MM.1S (cell line): Measurements from ENCODE around the gene PBXIP1.
"Not testable (repeated sequence)": the region's sequence is repeated elsewhere in the genome, so short reads cannot be mapped to it uniquely, and the experiment has no call there.

Experiments used
- DNase-seq: peaks from one replicate; pipeline ENCODE4 v3.0.0-alpha.2; 2015
- H2AFZ ChIP-seq: fragments of 300-600 bp; sonication (generic); 2 replicates; pipeline ENCODE4 v1.6.0; 2016; ENCODE audit warnings: antibody characterized with exemption, low read length
- H3F3A ChIP-seq: fragments of 300-600 bp; sonication (generic); 2 replicates; pipeline ENCODE4 v1.6.1; 2016; ENCODE audit warnings: mild to moderate bottlenecking, antibody characterized with exemption, low read length, moderate library complexity, mixed read lengths; ENCODE audit not compliant: insufficient read depth
- H3K27ac ChIP-seq: fragments of 300-600 bp; sonication (generic); 2 replicates; pipeline ENCODE4 v1.5.1; 2016; ENCODE audit warnings: mild to moderate bottlenecking, low read length
- H3K27me3 ChIP-seq: fragments of 300-600 bp; sonication (generic); replicated peaks from 2 replicates; pipeline ENCODE4 v1.6.0; 2016; ENCODE audit warnings: low read length; ENCODE audit not compliant: insufficient read depth
- H3K36me3 ChIP-seq: fragments of 300-600 bp; sonication (generic); replicated peaks from 2 replicates; pipeline ENCODE4 v1.6.1; 2016; ENCODE audit warnings: mild to moderate bottlenecking, low read length, mixed read lengths; ENCODE audit not compliant: insufficient read depth
- H3K4me1 ChIP-seq: fragments of 300-600 bp; sonication (generic); 2 replicates; pipeline ENCODE4 v1.6.1; 2016; ENCODE audit warnings: low read length, mixed read lengths
- H3K4me2 ChIP-seq: fragments of 300-600 bp; sonication (generic); 2 replicates; pipeline ENCODE4 v1.6.0; 2016; ENCODE audit warnings: low read depth, low read length
- H3K4me3 ChIP-seq: fragments of 300-600 bp; sonication (generic); 2 replicates; pipeline ENCODE4 v1.5.1; 2016; ENCODE audit warnings: low read length, mixed read lengths
- H3K79me2 ChIP-seq: fragments of 300-600 bp; sonication (generic); 2 replicates; pipeline ENCODE4 v1.6.1; 2016; ENCODE audit warnings: mixed run types, low read length, mixed read lengths
- H3K9ac ChIP-seq: fragments of 300-600 bp; sonication (generic); 2 replicates; pipeline ENCODE4 v1.6.1; 2016; ENCODE audit warnings: low read length, mixed read lengths
- H3K9me2 ChIP-seq: fragments of 300-600 bp; sonication (generic); replicated peaks from 2 replicates; pipeline ENCODE4 v1.6.1; 2016; ENCODE audit warnings: mild to moderate bottlenecking, low read length, mixed read lengths; ENCODE audit not compliant: insufficient read depth
- H3K9me3 ChIP-seq: fragments of 300-600 bp; sonication (generic); replicated peaks from 2 replicates; pipeline ENCODE4 v1.6.1; 2016; ENCODE audit warnings: mild to moderate bottlenecking, low read length, mixed read lengths; ENCODE audit not compliant: insufficient read depth
- H4K20me1 ChIP-seq: fragments of 300-600 bp; sonication (generic); 2 replicates; pipeline ENCODE4 v1.6.1; 2016; ENCODE audit warnings: mild to moderate bottlenecking, low read length, moderate library complexity, mixed read lengths; ENCODE audit not compliant: insufficient read depth
- EZH2 ChIP-seq: fragments of 300-600 bp; sonication (generic); optimal IDR thresholded peaks from 2 replicates; pipeline ENCODE3; 2017; ENCODE audit warnings: low read depth, mild to moderate bottlenecking, antibody characterized with exemption, low read length, mixed read lengths
- EZH2phosphoT487 ChIP-seq: fragments of 300-600 bp; sonication (generic); IDR thresholded peaks from 2 replicates; pipeline ENCODE4 v1.6.1; 2018; ENCODE audit warnings: antibody characterized with exemption, low read length
- TF ChIP-seq, protein P1 (sequence below): fragments of 300-600 bp; sonication (generic); IDR thresholded peaks from 2 replicates; pipeline ENCODE4 v1.5.1; 2016; ENCODE audit warnings: antibody characterized with exemption, low read length, mixed read lengths

The PBXIP1 gene

DNA sequence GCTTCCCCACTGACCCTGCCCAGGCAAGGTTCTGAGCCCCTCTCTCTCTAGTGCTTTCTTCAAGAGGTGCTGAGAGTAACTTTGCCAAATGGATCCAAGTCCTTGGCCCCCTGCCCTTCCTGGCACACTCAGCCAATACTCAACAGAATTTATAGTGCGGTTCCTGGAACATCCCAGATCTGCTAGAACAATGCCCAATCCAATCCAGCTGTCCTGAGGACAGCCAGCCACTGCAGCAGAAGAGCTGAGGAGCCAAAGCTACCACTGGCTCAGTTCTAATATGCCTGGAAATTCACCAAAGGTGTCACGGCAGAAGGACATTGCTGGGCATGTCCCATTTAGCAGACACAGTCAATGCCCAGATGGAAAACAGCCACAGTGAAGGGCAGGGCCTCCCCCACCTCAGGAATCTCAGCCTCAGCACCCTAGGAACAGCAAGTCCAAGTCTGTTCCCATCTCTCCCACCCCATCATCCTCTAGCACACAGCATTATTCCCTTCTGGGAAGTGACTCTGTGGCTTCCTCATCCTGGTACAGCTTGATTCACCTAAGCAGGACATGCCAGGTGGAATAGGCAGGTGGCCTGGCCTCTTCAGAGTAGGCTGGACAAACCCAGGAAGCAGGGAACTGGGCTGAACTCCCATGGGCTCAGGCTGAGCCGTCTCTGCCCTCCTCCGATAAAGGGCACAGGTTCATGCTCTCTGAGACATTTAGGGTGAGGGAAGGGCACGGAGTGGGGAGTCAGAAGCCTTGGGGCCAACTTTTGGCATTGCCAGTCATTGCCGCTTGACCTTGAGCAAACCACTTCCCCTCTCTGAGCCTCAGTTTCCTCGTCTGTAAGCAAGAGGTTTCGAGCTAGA is 44.0 kb downstream of the PBXIP1 start:
- H3K79me2 ChIP-seq, result no peaks in the 10 kb centered on the region
- H3K27ac ChIP-seq, result no peak overlapping the region
- H4K20me1 ChIP-seq, result no peaks in the 10 kb centered on the region
- no peaks in the 10 kb centered on the region for H3K9me3 ChIP-seq
- no peak overlapping the region for H3K4me3 ChIP-seq
- no peaks in the 10 kb centered on the region for H3K9me2 ChIP-seq
- no peaks in the 10 kb centered on the region for H3F3A ChIP-seq
- no peaks in the 10 kb centered on the region for H3K27me3 ChIP-seq
- TF ChIP-seq EZH2 (no peak), EZH2phosphoT487 (no peak)
- TF ChIP-seq, protein P1, sequence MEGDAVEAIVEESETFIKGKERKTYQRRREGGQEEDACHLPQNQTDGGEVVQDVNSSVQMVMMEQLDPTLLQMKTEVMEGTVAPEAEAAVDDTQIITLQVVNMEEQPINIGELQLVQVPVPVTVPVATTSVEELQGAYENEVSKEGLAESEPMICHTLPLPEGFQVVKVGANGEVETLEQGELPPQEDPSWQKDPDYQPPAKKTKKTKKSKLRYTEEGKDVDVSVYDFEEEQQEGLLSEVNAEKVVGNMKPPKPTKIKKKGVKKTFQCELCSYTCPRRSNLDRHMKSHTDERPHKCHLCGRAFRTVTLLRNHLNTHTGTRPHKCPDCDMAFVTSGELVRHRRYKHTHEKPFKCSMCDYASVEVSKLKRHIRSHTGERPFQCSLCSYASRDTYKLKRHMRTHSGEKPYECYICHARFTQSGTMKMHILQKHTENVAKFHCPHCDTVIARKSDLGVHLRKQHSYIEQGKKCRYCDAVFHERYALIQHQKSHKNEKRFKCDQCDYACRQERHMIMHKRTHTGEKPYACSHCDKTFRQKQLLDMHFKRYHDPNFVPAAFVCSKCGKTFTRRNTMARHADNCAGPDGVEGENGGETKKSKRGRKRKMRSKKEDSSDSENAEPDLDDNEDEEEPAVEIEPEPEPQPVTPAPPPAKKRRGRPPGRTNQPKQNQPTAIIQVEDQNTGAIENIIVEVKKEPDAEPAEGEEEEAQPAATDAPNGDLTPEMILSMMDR, result no peak
- H3K9ac ChIP-seq, result no peak overlapping the region
- H3K36me3 ChIP-seq, result no peaks in the 10 kb centered on the region
- H3K4me1 ChIP-seq, result no peaks in the 10 kb centered on the region
- no peak for DNase-seq
- H2AFZ ChIP-seq, result no peak overlapping the region
- H3K4me2 ChIP-seq, result no peak overlapping the region

DNA sequence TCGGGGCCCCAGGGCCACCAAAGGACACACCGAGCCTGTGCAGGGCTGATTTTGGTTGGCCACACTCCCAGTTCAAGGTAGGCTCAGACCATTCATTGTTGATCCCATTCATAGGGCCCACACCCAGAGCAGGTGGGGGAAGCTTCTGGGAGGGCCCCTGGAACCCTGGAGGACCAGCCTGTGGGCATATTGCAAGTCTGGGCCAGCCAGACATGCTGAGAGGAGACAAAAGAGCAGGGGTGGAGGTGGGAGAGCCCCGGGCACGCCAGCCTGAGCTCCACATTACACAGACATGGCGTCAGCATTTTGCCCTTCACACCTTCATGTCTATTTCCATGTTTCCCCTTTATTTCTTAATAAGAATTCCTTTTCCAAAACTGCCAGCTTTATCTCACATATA is 45.0 kb downstream of the PBXIP1 start:
- no peaks in the 10 kb centered on the region for H3K9me2 ChIP-seq

DNA sequence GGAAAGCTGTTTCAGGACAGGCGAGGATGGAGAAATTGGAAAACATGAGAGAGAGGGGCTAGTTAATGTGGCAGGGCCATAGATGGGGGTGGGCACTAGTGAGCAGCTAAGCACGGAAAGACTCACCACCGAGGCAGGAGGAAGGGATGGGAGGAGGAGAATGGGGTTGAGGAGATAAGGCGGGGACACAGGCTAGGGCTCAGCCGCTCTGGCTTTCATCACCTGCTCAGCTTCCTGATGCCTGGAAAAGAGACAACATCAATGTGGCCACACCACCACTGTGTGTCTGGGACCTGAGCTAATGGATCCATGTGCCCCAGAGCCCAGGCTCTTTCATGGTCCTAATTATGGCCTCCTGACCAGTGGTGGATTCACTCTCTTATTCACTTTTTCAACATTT is 47.0 kb downstream of the PBXIP1 start:
- H3K36me3 ChIP-seq, result no peaks in the 10 kb centered on the region
- no peaks in the 10 kb centered on the region for H3K9me2 ChIP-seq
- H3K27me3 ChIP-seq, result no peaks in the 10 kb centered on the region
- no peak overlapping the region for H3K9ac ChIP-seq
- no peak overlapping the region for H2AFZ ChIP-seq
- H4K20me1 ChIP-seq, result no peaks in the 10 kb centered on the region
- no peak overlapping the region for H3K4me3 ChIP-seq
- no peak overlapping the region for H3K4me2 ChIP-seq
- H3K9me3 ChIP-seq, result no peaks in the 10 kb centered on the region
- no peaks in the 10 kb centered on the region for H3K4me1 ChIP-seq
- TF ChIP-seq EZH2phosphoT487, result no peak
- TF ChIP-seq, protein P1, result no peak
- TF ChIP-seq EZH2, result no peak
- no peak for DNase-seq
- H3K79me2 ChIP-seq, result no peaks in the 10 kb centered on the region
- H3F3A ChIP-seq, result no peaks in the 10 kb centered on the region
- H3K27ac ChIP-seq, result no peak overlapping the region

More for the DNA sequence above, 45.0 kb downstream of the PBXIP1 start:
- no peaks in the 10 kb centered on the region for H3F3A ChIP-seq
- no peaks in the 10 kb centered on the region for H3K36me3 ChIP-seq
- no peak overlapping the region for H3K4me2 ChIP-seq
- TF ChIP-seq, protein P1, result no peak
- no peaks in the 10 kb centered on the region for H4K20me1 ChIP-seq
- DNase-seq, result no peak
- no peaks in the 10 kb centered on the region for H3K9me3 ChIP-seq
- no peaks in the 10 kb centered on the region for H3K4me1 ChIP-seq
- H3K27me3 ChIP-seq, result no peaks in the 10 kb centered on the region
- H2AFZ ChIP-seq, result no peak overlapping the region
- H3K27ac ChIP-seq, result no peak overlapping the region
- no peaks in the 10 kb centered on the region for H3K79me2 ChIP-seq
- H3K4me3 ChIP-seq, result no peak overlapping the region
- no peak overlapping the region for H3K9ac ChIP-seq

DNA sequence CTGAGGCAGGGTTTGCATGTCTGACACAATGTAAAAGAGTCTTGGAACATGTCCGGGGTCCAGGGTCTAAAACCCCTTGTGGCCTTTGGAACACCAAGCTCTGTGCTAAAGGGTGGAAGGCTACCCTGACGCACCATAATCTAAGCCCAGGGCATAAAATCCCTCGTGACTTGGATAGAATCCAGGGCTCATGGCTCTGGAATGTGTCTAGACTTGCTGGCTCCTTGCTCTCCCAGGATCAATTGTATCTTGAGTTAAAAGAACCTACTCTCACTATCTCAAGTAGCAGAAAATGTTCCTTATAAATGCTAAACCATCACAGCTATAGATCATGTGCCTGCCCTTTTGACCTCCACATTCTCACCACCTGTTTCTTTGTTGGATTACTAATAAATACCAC is 47.8 kb downstream of the PBXIP1 start:
- not testable (repeated sequence) for H3K9me3 ChIP-seq, H3K9me2 ChIP-seq, H2AFZ ChIP-seq, H3K27me3 ChIP-seq, DNase-seq, H3F3A ChIP-seq, H3K4me2 ChIP-seq, H3K4me3 ChIP-seq, H3K9ac ChIP-seq, H4K20me1 ChIP-seq, H3K27ac ChIP-seq, H3K4me1 ChIP-seq, H3K79me2 ChIP-seq, H3K36me3 ChIP-seq
